ENCODE results near the gene KCTD8.

The KCTD8 gene

GRCh38 chr4:44256414-44256813 lies 192.2 kb downstream of the KCTD8 start:
- Histone ChIP-seq H2BK15ac (replicated peaks; ENCODE audit: low read depth) (no peak overlapping the region), H3K27ac (ENCODE audit: low read depth, low read length) (no peak overlapping the region), H3K79me2 (ENCODE audit: control insufficient read depth, insufficient read depth, low read length) (no peaks in the 10 kb centered on the region), H3K4me3 (ENCODE audit: low read length) (no peak overlapping the region), H2BK120ac (ENCODE audit: low read depth, low read length) (no peak overlapping the region), H3K23ac (ENCODE audit: low read length) (no peak overlapping the region), H4K8ac (ENCODE audit: low read depth, low read length) (no peak overlapping the region), H4K5ac (ENCODE audit: low read length) (no peak overlapping the region), H3K9ac (ENCODE audit: low read length) (no peak overlapping the region), H3K18ac (ENCODE audit: low read length) (no peak overlapping the region), H3K79me1 (ENCODE audit: low read length) (no peaks in the 10 kb centered on the region), H3K27me3 (ENCODE audit: insufficient read depth, low read length, poor library complexity) (no peaks in the 10 kb centered on the region), H2BK5ac (ENCODE audit: low read length) (no peak overlapping the region), H3K4ac (ENCODE audit: low read depth, low read length) (no peak overlapping the region), H3K4me1 (ENCODE audit: control insufficient read depth, low read depth, low read length) (no peaks in the 10 kb centered on the region), H3K36me3 (ENCODE audit: control insufficient read depth, insufficient read depth, low read length) (no peaks in the 10 kb centered on the region), H3K56ac (ENCODE audit: low read length) (no peak overlapping the region), H2AK5ac (ENCODE audit: low read length) (no peak overlapping the region), H3K4me2 (ENCODE audit: low read length) (no peak overlapping the region)
- peak; percentile 88 for DNase-seq
- no CpG with 5 or more reads among the region's 2 CpGs for WGBS (ENCODE audit: extremely low coverage, insufficient coverage, low lambda C conversion rate)

- H3K4me3 ChIP-seq (ENCODE audit: low read length), result no peak overlapping the region
- no peak overlapping the region for H3K9ac ChIP-seq (ENCODE audit: low read length)
- no peaks in the 10 kb centered on the region for H3K27me3 ChIP-seq (ENCODE audit: insufficient read depth, low read length, poor library complexity)
- no peak overlapping the region for H3K27ac ChIP-seq (ENCODE audit: low read depth, low read length)
- H2BK15ac ChIP-seq (replicated peaks; ENCODE audit: low read depth), result no peak overlapping the region
- H3K18ac ChIP-seq (ENCODE audit: low read length), result no peak overlapping the region
- H4K8ac ChIP-seq (ENCODE audit: low read depth, low read length), result no peak overlapping the region
- H3K4me1 ChIP-seq (ENCODE audit: control insufficient read depth, low read depth, low read length), result no peaks in the 10 kb centered on the region
- no peaks in the 10 kb centered on the region for H3K79me2 ChIP-seq (ENCODE audit: control insufficient read depth, insufficient read depth, low read length)
- H2AK5ac ChIP-seq (ENCODE audit: low read length), result no peak overlapping the region
- no peak overlapping the region for H3K4ac ChIP-seq (ENCODE audit: low read depth, low read length)
- no peak overlapping the region for H3K23ac ChIP-seq (ENCODE audit: low read length)
- H2BK5ac ChIP-seq (ENCODE audit: low read length), result no peak overlapping the region
- no peak overlapping the region for H3K56ac ChIP-seq (ENCODE audit: low read length)
- DNase-seq, result no peak
- H3K4me2 ChIP-seq (ENCODE audit: low read length), result no peak overlapping the region
- no peak overlapping the region for H4K5ac ChIP-seq (ENCODE audit: low read length)
- H3K79me1 ChIP-seq (ENCODE audit: low read length), result no peaks in the 10 kb centered on the region
- no peak overlapping the region for H2BK120ac ChIP-seq (ENCODE audit: low read depth, low read length)
- H3K36me3 ChIP-seq (ENCODE audit: control insufficient read depth, insufficient read depth, low read length), result no peaks in the 10 kb centered on the region
These were observed 211.0 kb downstream of the KCTD8 start for GRCh38 chr4:44237643-44238042.

DNA sequence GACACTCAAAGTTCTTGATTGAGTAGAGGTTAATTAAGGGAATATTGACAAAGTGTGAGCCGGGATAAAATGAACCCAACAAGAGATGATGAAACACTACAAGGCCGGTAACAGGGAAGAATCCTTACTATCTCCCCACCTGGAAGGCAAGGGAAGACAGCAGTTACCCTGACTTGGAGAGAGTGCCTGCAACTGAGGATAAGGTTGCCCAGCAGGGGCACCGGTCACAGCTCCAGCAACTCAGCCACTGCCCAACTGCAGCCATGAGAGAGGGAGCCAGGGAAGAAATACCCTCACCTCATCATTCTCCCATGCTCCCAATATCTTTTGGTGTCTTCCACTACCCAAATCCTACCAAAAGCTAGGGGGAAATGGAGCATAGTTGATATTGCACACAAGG lies 212.7 kb downstream of the KCTD8 start:
- Histone ChIP-seq H3K23ac (ENCODE audit: low read length) (no peak overlapping the region), H2BK120ac (ENCODE audit: low read depth, low read length) (no peak overlapping the region), H3K4me1 (ENCODE audit: control insufficient read depth, low read depth, low read length) (no peaks in the 10 kb centered on the region), H3K9ac (ENCODE audit: low read length) (no peak overlapping the region), H4K5ac (ENCODE audit: low read length) (no peak overlapping the region), H2AK5ac (ENCODE audit: low read length) (no peak overlapping the region), H3K79me2 (ENCODE audit: control insufficient read depth, insufficient read depth, low read length) (no peaks in the 10 kb centered on the region), H4K8ac (ENCODE audit: low read depth, low read length) (no peak overlapping the region), H3K4me3 (ENCODE audit: low read length) (no peak overlapping the region), H3K18ac (ENCODE audit: low read length) (no peak overlapping the region), H3K36me3 (ENCODE audit: control insufficient read depth, insufficient read depth, low read length) (no peaks in the 10 kb centered on the region), H2BK15ac (replicated peaks; ENCODE audit: low read depth) (no peak overlapping the region), H3K79me1 (ENCODE audit: low read length) (no peaks in the 10 kb centered on the region), H3K27ac (ENCODE audit: low read depth, low read length) (no peak overlapping the region), H3K27me3 (ENCODE audit: insufficient read depth, low read length, poor library complexity) (no peaks in the 10 kb centered on the region), H3K4me2 (ENCODE audit: low read length) (no peak overlapping the region), H2BK5ac (ENCODE audit: low read length) (no peak overlapping the region), H3K4ac (ENCODE audit: low read depth, low read length) (no peak overlapping the region), H3K56ac (ENCODE audit: low read length) (no peak overlapping the region)
- DNase-seq, result peak; percentile 31
- WGBS (ENCODE audit: extremely low coverage, insufficient coverage, low lambda C conversion rate), result no CpG with 5 or more reads among the region's 3 CpGs

GRCh38 chr4:44232262-44232661 lies 216.3 kb downstream of the KCTD8 start:
- no peaks in the 10 kb centered on the region for H3K27me3 ChIP-seq (ENCODE audit: insufficient read depth, low read length, poor library complexity)
- H3K4me2 ChIP-seq (ENCODE audit: low read length), result no peak overlapping the region
- H4K5ac ChIP-seq (ENCODE audit: low read length), result no peak overlapping the region
- H3K4ac ChIP-seq (ENCODE audit: low read depth, low read length), result no peak overlapping the region
- DNase-seq, result no peak
- H4K8ac ChIP-seq (ENCODE audit: low read depth, low read length), result no peak overlapping the region
- no peaks in the 10 kb centered on the region for H3K4me1 ChIP-seq (ENCODE audit: control insufficient read depth, low read depth, low read length)
- H3K56ac ChIP-seq (ENCODE audit: low read length), result no peak overlapping the region
- no peaks in the 10 kb centered on the region for H3K79me2 ChIP-seq (ENCODE audit: control insufficient read depth, insufficient read depth, low read length)
- no peak overlapping the region for H3K23ac ChIP-seq (ENCODE audit: low read length)
- H2BK15ac ChIP-seq (replicated peaks; ENCODE audit: low read depth), result no peak overlapping the region
- no peak overlapping the region for H3K27ac ChIP-seq (ENCODE audit: low read depth, low read length)
- H2BK120ac ChIP-seq (ENCODE audit: low read depth, low read length), result no peak overlapping the region
- H3K18ac ChIP-seq (ENCODE audit: low read length), result no peak overlapping the region
- no CpG with 5 or more reads among the region's 1 CpG for WGBS (ENCODE audit: extremely low coverage, insufficient coverage, low lambda C conversion rate)
- no peak overlapping the region for H3K9ac ChIP-seq (ENCODE audit: low read length)
- no peaks in the 10 kb centered on the region for H3K36me3 ChIP-seq (ENCODE audit: control insufficient read depth, insufficient read depth, low read length)
- no peak overlapping the region for H2BK5ac ChIP-seq (ENCODE audit: low read length)
- no peak overlapping the region for H2AK5ac ChIP-seq (ENCODE audit: low read length)
- no peak overlapping the region for H3K4me3 ChIP-seq (ENCODE audit: low read length)
- no peaks in the 10 kb centered on the region for H3K79me1 ChIP-seq (ENCODE audit: low read length)

GRCh38 chr4:44231006-44231405 lies 217.6 kb downstream of the KCTD8 start:
- no CpG with 5 or more reads among the region's 2 CpGs for WGBS (ENCODE audit: extremely low coverage, insufficient coverage, low lambda C conversion rate)
- H3K27me3 ChIP-seq (ENCODE audit: insufficient read depth, low read length, poor library complexity), result no peaks in the 10 kb centered on the region

DNA sequence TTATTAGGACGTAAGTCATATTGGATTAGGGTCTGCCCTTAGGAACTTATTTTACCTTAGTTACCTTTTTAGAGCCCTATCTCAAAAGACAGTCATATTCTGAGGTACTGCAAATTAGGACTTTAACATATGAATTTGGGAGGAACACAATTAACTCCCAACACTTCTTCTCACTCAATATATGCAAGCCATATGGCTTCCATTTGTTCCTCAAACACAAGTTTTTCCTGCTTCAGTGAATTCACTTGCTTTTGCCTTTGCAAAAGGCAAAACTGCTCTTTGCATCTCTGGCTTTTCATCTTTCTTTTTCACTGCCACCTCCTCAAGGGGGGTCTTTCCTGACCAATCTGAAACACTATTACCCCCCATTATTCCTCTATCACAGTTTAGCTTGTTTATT lies 220.3 kb downstream of the KCTD8 start:
- Histone ChIP-seq H2BK120ac (ENCODE audit: low read depth, low read length) (no peak overlapping the region), H3K23ac (ENCODE audit: low read length) (no peak overlapping the region), H3K56ac (ENCODE audit: low read length) (no peak overlapping the region), H3K27ac (ENCODE audit: low read depth, low read length) (no peak overlapping the region), H3K4ac (ENCODE audit: low read depth, low read length) (no peak overlapping the region), H2BK5ac (ENCODE audit: low read length) (no peak overlapping the region), H3K4me1 (ENCODE audit: control insufficient read depth, low read depth, low read length) (no peaks in the 10 kb centered on the region), H3K79me2 (ENCODE audit: control insufficient read depth, insufficient read depth, low read length) (no peaks in the 10 kb centered on the region), H2BK15ac (replicated peaks; ENCODE audit: low read depth) (no peak overlapping the region), H3K36me3 (ENCODE audit: control insufficient read depth, insufficient read depth, low read length) (no peaks in the 10 kb centered on the region), H2AK5ac (ENCODE audit: low read length) (no peak overlapping the region), H3K79me1 (ENCODE audit: low read length) (no peaks in the 10 kb centered on the region), H4K8ac (ENCODE audit: low read depth, low read length) (no peak overlapping the region), H3K4me3 (ENCODE audit: low read length) (no peak overlapping the region), H4K5ac (ENCODE audit: low read length) (no peak overlapping the region), H3K9ac (ENCODE audit: low read length) (no peak overlapping the region), H3K18ac (ENCODE audit: low read length) (no peak overlapping the region), H3K27me3 (ENCODE audit: insufficient read depth, low read length, poor library complexity) (no peaks in the 10 kb centered on the region), H3K4me2 (ENCODE audit: low read length) (no peak overlapping the region)
- DNase-seq, result no peak
- no CpG with 5 or more reads among the region's 1 CpG for WGBS (ENCODE audit: extremely low coverage, insufficient coverage, low lambda C conversion rate)

More at GRCh38 chr4:44231006-44231405, 217.6 kb downstream of the KCTD8 start:
- Histone ChIP-seq H4K5ac (ENCODE audit: low read length) (no peak overlapping the region), H3K36me3 (ENCODE audit: control insufficient read depth, insufficient read depth, low read length) (no peaks in the 10 kb centered on the region), H3K4me2 (ENCODE audit: low read length) (no peak overlapping the region), H3K4ac (ENCODE audit: low read depth, low read length) (no peak overlapping the region), H3K4me1 (ENCODE audit: control insufficient read depth, low read depth, low read length) (no peaks in the 10 kb centered on the region), H3K23ac (ENCODE audit: low read length) (no peak overlapping the region), H3K79me1 (ENCODE audit: low read length) (no peaks in the 10 kb centered on the region), H2AK5ac (ENCODE audit: low read length) (no peak overlapping the region), H3K27ac (ENCODE audit: low read depth, low read length) (no peak overlapping the region), H2BK120ac (ENCODE audit: low read depth, low read length) (no peak overlapping the region), H3K9ac (ENCODE audit: low read length) (no peak overlapping the region), H3K4me3 (ENCODE audit: low read length) (no peak overlapping the region), H2BK5ac (ENCODE audit: low read length) (no peak overlapping the region), H2BK15ac (replicated peaks; ENCODE audit: low read depth) (no peak overlapping the region), H4K8ac (ENCODE audit: low read depth, low read length) (no peak overlapping the region), H3K56ac (ENCODE audit: low read length) (no peak overlapping the region), H3K18ac (ENCODE audit: low read length) (no peak overlapping the region), H3K79me2 (ENCODE audit: control insufficient read depth, insufficient read depth, low read length) (no peaks in the 10 kb centered on the region)
- no peak for DNase-seq
